ENCODE data around the gene BTBD16.

DNA sequence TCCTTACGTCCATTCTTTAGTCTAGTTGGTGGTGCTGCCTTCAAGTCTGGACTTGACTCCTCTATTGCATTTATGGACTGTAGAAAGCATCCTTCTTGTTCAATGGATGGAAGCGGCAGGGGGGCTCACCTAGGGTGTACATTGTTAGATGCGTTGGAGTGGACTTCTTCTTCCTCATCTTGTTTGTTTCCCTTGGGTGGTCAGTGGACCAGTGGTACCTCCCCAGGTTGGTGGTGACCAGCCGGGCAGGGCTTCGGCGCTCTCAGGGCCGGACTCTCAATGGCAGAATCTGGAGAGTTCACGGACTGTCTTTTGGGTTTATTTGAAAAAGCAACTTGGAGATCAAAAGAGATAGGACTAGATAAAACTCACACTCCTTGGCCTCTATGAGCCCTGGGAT lies 6.2 kb upstream of the BTBD16 start:
- TF ChIP-seq YY1 (IDR thresholded peaks at IDR 0.05; ENCODE audit: insufficient read depth, insufficient read length) (no peak), ZNF274 (IDR thresholded peaks at IDR 0.05; ENCODE audit: low read depth, low read length) (no peak), SUZ12 (IDR thresholded peaks at IDR 0.05; ENCODE audit: extremely low read depth, insufficient read depth, insufficient read length) (no peak)
